Ishikawa (cell line): ENCODE data around the gene DHX30.

Experiments used
- CEBPB ChIP-seq: IDR thresholded peaks from 2 replicates; pipeline ENCODE4 v1.6.1; 2012
- CREB1 ChIP-seq: IDR thresholded peaks from 2 replicates; pipeline ENCODE4 v1.6.1; 2012; ENCODE audit warnings: low read depth
- EGR1 ChIP-seq: IDR thresholded peaks from 2 replicates; pipeline ENCODE4 v1.6.1; 2012
- EP300 ChIP-seq: IDR thresholded peaks from 2 replicates; pipeline ENCODE4 v1.6.1; 2012; ENCODE audit warnings: borderline replicate concordance
- FOXM1 ChIP-seq: IDR thresholded peaks from 2 replicates; pipeline ENCODE4 v1.6.1; 2012; ENCODE audit warnings: low read depth, borderline replicate concordance
- MAX ChIP-seq: IDR thresholded peaks from 2 replicates; pipeline ENCODE4 v1.6.1; 2012
- NFIC ChIP-seq: IDR thresholded peaks from 2 replicates; pipeline ENCODE4 v1.6.1; 2012
- RAD21 ChIP-seq: IDR thresholded peaks from 2 replicates; pipeline ENCODE4 v1.6.1; 2012; ENCODE audit warnings: low read depth
- REST ChIP-seq: IDR thresholded peaks from 2 replicates; pipeline ENCODE4 v1.6.1; 2012; ENCODE audit warnings: low read depth, mild to moderate bottlenecking
- TAF1 ChIP-seq: IDR thresholded peaks from 2 replicates; pipeline ENCODE4 v1.6.1; 2012; ENCODE audit warnings: low read depth, mild to moderate bottlenecking
- TCF12 ChIP-seq: IDR thresholded peaks from 2 replicates; pipeline ENCODE4 v1.6.1; 2012; ENCODE audit warnings: low read depth
- TEAD4 ChIP-seq: IDR thresholded peaks from 2 replicates; pipeline ENCODE4 v1.6.1; 2012
- USF1 ChIP-seq: IDR thresholded peaks from 2 replicates; pipeline ENCODE4 v1.6.1; 2012
- YY1 ChIP-seq: IDR thresholded peaks from 2 replicates; pipeline ENCODE4 v1.6.1; 2012; ENCODE audit warnings: low read depth
- ZBTB7A ChIP-seq: IDR thresholded peaks from 2 replicates; pipeline ENCODE4 v1.6.1; 2012; ENCODE audit warnings: low read depth

Gene DHX30

GRCh38 chr3:47802734-47803479, at the start of gene DHX30:
DHX30 (plus strand) TSS chr3:47803138; CDS start chr3:47810684, 7,546 bp downstream.
- TF ChIP-seq FOXM1 (no peak), REST (no peak), USF1 (peak; percentile 91), TAF1 (peak; percentile 56; the same call in 1 of the 2 replicates), EP300 (no peak), EGR1 (peak; percentile 88), ZBTB7A (0 out of 2 replicates have a peak, but pooled peaks have one; percentile 5), MAX (0 out of 2 replicates have a peak, but pooled peaks have one; percentile 8)

GRCh38 chr3:47758261-47759025, 44.5 kb upstream of the DHX30 start:
- TF ChIP-seq FOXM1 (no peak), EGR1 (no peak), TCF12 (no peak), CREB1 (no peak), RAD21 (no peak), EP300 (no peak), YY1 (no peak), ZBTB7A (no peak), USF1 (no peak), REST (no peak), MAX (no peak), NFIC (no peak), TAF1 (no peak), TEAD4 (no peak), CEBPB (no peak)

- TF ChIP-seq EP300 (no peak), EGR1 (no peak), TCF12 (no peak), MAX (no peak), REST (no peak)
Measured at GRCh38 chr3:47761046-47761445, 41.9 kb upstream of the DHX30 start.

- TF ChIP-seq USF1 (no peak), EP300 (no peak), CEBPB (no peak), TAF1 (no peak), YY1 (no peak), TEAD4 (no peak), EGR1 (no peak)
Measured at GRCh38 chr3:47762233-47762632, 40.7 kb upstream of the DHX30 start.
